T-helper 22 cell (primary cell): ENCODE measurements around the gene GRID2IP.
"Not testable (repeated sequence)": the region's sequence is repeated elsewhere in the genome, so short reads cannot be mapped to it uniquely, and the experiment has no call there.

Source experiments
- DNase-seq: peaks from one replicate; pipeline ENCODE4 v3.0.0-alpha.2; 2020; ENCODE audit warnings: low read depth

GRID2IP gene

DNA sequence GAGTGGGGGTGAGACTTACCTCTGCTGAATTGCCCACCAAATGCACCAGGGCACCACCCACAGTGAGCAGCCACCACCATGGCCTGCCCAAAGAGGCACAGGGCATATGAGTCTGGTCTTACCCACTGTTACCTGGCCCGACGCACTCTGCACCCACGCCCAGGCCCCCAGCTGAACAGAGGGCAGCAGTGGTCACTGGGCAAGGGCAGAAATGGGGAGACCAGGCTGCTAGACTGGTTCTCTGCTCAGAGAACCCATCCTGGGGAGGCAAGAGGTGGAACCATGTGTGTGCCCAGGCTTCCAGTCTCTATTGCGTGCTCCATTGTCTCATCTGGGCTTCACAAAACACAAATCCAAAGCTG is 64.1 kb downstream of the GRID2IP start:
- DNase-seq: no peak

DNA sequence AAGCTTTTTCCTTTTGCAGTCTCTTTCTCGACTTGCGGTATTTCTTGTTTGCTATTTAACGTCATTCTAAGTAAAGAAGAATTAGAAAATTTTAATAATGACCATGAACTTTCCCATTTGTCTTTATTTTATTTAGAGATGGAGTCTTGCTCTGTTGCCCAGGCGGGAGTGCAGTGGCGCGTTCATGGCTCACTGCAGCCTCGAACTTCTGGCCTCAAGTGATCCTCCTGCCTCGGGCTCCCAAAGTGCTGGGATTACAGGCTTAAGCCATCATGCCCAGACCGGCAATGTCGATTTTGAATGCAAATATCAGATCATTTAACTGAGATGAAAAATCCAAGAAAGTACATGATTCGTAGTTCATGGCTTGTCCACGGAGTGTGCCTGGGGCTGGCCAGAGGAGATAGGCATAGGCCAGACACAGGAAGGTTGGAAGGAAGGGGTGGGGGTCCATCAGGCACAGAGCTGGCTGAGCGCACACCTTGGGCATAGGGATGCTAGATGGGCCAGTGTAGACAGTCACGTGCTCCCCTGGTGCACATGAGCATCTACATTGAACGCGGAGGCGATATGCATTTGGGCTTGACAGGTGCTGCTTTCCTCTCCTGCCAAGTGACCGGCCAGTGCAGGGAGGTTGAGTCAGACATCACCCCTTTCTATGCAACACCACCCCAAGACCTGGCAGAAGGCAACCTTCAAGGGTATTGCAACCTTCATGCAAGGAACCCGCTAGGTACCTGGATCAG is 64.7 kb downstream of the GRID2IP start:
- DNase-seq: no peak

DNA sequence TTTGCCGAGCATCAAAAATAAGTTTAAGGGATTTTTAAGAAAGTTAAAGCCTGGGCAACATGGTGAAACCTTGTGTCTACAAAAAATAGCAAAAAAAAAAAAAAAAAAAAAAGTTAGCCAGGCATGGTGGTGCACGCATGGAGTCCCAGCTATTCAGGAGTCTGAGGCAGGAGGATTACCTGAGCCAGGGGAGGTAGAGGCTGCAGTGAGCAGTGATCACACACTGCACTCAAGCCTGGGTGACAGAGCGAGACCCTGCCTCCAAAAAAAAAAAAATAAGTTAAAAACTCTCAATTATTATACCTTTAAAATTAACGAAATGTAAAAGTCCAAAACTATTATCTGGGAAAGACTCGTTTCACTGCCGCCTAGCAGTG is 68.5 kb downstream of the GRID2IP start:
- DNase-seq: no peak

DNA sequence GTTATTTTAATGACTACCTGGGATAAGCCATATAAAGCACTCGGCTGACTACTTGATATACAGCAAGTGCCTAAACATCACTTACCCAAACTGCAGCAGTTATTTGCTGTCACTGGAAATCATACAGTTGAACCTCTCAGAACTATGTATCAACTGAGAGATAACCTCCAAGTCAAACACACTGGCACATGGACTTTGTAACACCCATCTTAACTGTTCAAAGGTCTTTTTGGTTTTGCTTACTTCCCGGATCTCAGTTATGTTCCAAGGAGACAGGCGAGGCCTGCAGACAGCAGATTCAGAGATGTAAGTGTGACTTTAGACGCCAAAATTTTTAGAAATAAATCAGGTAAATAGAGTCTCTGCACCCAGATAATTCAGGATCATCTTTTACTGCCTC is 69.0 kb downstream of the GRID2IP start:
- DNase-seq: no peak

DNA sequence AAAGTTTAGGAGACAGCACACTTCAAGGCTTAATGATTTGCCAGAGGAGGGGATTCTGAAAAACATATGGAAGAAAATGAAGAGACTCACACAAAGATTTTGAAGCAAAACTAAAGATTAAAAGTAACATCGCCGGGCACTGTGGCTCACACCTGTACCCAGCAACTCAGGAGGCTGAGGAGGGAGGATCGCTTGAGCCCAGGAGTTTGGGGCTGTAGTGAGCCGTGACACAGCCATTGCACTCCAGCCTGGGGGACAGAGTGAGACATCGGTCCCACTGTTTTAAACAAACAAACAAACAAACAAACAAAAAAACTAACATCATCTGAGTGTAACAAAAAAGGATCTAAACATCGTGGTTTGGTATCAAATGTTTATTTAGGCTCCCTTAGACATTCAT is 69.8 kb downstream of the GRID2IP start:
- no peak for DNase-seq

DNA sequence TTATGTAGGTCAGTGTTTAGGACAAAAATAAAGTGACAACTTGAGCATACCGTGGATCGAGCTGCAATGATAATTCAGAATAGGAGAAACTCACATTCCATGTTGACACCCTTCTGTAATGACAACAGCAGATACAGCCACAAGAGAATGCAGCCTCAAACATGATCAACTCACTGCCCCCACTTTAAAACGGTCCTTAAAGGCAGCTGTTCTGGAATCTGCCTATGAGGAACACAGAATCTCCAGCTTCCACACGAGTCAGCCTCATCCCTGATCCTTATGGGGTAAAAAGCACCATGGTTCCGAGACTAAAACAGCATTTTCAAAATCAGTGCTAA is 71.0 kb downstream of the GRID2IP start:
- DNase-seq: no peak

DNA sequence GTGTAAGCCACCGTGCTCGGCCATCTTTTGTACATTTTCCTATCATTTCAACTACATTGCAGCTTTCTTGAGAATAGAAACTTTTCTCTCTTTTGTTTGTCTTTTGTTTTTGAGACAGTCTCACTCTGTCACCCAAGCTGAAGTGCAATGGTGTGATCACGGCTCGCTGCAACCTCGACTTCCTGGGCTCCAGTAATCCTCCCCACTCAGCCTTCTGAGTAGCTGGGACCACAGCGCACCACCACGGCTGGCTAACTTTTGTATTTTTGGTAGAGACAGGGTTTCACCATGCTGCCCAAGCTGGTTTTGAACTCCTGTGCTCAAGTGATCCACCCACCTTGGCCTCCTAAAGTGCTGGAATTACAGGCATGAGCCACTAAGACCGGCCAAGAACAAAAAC is 72.2 kb downstream of the GRID2IP start:
- DNase-seq: no peak

DNA sequence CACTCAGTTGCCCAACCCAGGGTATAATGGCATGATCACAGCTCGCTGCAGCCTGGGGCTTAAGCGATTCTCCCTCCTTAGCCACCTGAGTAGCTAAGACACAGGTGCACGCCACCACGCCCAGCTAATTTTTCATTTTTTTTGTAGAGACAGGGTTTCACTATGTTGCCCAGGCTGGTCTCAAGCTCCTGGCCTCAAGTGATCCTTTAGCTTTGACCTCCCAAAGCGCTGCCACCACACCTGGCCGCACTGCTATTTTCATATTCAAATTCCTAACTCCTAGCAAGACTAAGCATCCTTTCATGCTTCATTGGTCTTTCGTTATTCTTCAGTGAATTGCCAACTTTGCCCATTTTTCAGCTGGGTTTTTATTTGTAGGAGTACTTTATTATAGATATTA is 73.1 kb downstream of the GRID2IP start:
- no peak for DNase-seq

DNA sequence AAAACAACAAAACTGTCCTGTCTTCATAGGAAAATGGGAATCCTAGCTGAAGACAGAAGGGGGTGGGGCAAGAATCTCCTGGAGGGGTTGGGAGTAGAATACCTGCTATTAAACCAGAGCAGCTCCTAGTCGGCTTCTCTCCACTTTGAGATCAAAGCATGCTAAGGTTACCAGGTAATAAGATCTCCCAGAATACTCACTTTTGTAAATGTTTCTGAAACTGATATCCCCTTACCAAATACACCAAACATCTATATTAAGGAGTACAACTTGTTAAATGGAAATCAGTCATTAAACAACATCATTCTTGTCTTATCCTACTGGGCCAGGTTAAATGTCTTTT is 74.0 kb downstream of the GRID2IP start:
- DNase-seq: no peak

DNA sequence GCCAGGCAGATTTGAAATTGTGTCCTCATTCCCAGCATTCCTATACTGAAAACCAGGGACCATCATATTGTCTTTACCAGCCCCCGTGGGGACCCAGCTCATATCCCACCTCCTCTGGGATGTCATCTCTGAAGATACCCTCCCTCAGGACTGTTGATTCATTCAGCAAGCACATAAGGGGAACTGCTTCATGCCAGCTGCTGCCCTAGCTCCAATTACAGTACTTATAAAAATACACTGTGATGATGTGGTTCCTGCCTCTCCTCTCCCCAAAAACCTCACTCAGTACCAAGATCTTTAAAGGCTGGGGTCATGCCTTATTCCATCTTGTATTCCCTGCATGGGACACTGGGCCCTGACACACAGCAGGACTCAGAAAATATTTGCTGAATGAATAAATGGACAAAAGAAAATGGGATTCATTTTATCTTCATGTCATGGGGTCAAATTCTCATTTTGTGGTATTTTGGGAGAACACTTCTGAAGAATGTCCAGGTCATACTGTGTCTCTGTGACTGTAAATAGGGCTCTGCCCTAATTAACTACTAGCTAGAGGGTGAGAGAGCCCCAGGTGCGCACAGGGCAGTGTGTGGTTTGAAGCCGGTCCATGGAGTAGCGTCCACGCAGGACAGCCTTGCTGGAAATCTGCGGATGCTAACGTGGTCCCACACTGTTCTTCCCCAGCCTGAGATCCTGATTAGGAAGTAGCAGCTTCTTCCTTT is 74.5 kb downstream of the GRID2IP start:
- no peak for DNase-seq

DNA sequence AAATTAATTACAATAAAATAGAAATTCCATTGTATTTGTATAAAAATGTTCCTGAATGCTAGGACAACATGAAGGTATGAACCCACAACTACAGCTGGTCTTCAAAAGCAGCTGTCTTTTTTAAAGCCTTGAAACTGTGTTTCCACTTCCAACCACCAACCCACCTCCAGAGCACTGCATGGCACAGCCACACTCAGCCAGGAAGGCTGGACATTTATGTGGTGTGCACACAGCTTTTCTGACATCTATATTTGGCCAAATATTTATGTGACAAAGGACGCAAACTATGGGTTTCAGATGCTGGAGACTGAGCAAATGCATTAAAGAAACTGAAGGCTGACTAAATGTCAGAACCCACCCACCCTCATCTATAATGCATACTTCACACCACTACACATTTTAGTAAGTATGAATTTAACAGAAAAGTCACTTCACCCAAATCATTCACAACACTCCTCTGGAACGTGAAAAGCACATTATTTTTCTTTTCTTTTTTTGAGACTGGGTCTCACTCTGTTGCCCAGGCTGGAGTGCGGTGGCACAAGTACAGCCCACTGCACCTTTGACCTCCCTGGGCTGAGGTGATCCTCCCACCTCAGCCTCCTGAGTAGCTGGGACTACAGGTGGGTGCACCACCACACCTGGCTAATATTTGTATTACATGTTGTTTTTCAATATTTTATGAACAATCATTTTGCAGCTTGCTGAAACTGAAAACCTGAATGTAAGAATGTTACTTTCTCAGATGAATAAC is 75.7 kb downstream of the GRID2IP start:
- no peak for DNase-seq

DNA sequence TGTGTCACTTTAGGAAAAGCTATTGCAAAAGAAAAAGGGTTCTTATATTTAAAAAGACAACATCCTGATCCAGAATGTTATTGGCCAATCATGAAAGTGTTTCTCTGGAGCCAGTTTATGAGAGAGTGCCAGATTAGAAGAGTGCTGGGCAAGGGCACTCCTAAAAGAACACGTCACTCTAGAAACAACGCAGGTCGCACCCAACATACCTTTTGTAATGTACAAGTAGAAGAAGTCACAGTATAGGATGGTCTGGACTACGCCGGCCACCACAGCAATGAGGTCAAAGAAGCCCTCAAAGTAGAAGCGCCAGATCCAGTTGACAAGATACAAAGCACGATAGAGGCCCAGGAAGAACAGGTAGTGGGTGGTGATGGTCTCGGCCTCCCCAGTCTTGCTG is 85.4 kb downstream of the GRID2IP start:
- DNase-seq: no peak

DNA sequence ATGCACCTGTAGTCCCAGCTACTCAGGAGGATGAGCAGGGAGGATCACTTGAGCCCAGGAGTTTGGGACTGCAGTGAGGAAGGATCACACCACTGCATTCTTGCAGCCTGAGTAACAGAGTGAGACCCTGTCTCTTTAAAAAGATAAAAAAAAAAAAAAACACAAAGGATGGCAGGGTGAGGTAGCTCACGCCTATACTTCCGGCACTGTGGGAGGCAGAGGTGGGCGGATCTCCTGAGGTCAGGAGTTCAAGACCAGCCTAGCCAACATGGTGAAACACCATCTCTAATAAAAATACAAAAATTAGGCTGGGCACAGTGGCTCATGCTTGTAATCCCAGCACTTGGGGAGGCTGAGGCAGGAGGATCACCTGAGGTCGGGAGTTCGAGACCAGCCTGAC is 87.7 kb downstream of the GRID2IP start:
- not testable (repeated sequence) for DNase-seq

DNA sequence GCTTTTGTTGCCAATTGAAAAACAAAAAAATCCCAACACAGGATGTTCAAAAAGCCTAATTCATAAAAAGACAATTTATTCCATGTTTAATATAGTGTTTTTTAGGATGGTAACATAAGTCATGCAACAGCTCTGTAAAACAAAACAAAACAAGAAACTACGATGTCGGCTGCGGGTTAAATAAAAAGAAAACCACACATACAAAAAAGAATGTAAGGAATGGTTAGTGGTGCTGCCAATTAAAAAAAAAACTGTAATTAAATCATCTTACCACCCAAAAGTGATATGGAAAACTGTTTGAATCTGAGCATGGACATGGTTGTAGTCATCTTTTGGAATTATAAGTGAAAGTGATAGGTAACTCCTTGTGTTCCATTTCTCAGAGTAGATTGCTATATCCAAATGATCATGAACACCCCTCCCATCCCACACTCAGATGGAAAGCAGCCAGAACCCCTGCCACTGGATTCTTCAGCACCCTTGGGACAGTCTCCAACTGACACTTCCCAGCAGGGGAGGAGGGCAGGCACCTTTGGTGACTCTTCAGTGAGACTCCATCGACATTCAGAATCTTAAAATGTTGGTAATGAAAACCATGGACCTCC is 89.2 kb downstream of the GRID2IP start:
- DNase-seq: no peak

DNA sequence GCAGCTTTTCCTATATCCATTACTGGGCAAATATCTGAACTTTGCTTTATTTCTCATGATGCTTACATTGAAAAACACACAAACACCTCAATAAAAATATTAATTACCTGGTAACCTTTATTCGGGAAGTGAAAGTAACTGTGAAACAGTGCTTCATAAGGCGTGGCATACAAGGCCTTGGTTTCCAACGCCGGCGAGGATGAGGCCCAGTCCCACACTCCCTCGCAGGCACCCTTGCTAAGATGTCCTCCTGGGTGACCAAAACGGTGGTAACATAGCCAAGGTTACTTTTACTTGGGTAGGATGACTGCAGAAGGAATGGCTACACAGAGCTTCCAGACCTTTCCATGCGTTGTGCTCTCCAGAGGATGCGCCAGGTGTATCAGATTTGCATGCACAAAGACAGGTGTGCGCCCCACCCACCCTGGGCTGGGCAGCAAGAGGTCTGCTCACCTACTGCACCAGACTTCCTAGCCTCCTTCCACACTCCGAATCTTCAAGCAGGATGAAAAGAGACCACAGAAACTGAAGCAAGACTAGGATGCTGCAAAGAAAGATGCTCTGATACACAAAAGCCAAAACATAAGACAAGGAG is 90.2 kb downstream of the GRID2IP start:
- DNase-seq: no peak

DNA sequence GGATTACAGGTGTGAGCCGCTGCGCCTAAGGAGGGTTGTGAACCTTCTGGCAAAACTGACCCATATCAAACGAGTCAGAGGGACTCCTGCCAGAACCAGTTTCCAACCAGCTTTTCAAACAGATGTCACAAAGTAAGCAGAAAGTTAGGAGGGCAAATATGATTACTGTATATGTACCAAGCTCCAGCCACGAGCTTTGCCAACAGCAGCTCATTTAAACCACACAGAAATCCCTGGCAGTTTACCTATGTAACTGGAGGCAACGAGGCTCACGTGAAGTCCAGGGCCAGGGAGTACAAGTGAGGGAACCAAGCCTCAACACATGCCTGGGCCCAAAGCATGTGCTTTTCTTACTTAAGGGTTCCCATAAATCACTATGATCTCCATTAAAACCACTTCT is 91.0 kb downstream of the GRID2IP start:
- DNase-seq: no peak

DNA sequence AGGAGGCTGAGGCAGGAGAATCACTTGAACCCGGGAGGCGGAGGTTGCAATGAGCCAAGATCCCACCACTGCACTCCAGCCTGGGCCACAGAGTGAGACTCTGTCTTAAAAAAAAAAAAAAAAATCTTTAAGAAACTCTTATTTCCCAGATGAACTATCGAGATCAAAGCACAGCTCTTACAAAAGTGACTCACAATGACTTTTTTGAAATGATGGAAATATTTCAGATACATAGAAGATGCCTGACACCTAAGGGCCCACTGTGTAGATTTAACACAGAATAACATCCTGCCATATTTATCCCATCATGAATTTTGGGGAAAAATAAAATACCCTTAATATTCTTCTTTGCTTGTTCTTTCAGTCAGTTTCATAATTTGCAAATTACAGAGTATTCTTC is 92.6 kb downstream of the GRID2IP start:
- not testable (repeated sequence) for DNase-seq

DNA sequence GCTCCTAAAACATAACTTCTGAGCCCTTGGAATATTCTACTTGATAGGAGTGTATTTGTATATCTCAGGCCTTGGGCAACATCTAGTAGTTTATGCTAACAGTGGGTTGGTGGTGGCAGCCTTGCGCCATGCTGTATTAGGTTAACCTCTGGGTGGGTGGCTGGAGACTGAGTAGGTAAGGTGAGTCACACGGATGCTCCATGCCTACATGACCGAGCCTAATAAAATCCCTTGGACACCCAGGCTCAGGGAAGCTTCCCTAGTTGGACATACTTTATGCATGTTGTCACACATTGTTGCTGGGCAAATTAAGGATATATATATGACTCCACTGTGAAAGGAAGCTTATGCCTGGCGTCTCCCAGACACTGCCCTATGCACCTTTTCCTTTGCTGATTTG is 97.5 kb downstream of the GRID2IP start:
- no peak for DNase-seq

DNA sequence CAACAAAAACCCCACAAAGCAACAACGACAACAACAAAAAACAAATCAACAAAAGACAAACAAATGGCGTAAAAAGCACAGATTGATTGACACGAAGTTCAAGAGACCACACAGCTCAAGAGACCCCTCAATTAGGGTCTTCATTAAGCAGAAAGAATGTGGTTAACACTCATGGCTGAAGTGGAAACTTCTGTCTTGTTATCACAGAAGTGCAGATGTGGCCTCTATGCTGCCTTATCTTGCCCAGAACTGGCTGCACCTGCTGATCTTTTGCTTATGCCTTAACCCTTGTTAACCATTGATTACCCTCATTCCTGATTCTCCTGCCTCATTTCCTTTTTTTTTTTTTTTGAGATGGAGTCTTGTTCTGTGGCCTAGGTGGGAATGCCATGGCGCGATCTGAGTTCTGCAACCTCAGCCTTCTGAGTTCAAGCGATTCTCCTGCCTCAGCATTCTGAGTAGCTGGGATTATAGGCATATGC is 100.0 kb downstream of the GRID2IP start:
- DNase-seq: no peak

DNA sequence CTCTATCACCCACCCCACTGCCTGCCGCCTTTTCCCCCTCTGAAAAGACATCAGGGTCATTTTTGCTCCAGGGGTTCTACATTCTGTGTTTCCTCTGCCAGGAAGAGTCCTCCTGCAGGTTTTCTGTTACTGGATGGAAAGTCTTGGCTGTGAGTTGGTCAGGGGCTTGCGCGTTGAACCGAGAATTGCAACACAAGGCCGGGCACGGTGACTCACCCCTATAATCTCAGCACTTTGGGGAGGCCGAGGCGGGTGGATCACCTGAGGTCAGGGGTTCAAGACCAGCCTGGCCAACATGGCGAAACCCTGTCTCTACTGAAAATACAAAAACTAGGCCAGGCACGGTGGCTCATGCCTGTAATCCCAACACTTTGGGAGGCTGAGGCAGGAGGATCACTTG is 100.7 kb downstream of the GRID2IP start:
- DNase-seq: not testable (repeated sequence)

DNA sequence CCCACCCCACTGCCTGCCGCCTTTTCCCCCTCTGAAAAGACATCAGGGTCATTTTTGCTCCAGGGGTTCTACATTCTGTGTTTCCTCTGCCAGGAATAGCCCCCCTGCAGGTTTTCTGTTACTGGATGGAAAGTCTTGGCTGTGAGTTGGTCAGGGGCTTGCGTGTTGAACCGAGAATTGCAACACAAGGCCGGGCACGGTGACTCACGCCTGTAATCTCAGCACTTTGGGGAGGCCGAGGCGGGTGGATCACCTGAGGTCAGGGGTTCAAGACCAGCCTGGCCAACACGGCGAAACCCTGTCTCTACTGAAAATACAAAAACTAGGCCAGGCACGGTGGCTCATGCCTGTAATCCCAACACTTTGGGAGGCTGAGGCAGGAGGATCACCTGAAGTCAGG is 101.4 kb downstream of the GRID2IP start:
- not testable (repeated sequence) for DNase-seq

DNA sequence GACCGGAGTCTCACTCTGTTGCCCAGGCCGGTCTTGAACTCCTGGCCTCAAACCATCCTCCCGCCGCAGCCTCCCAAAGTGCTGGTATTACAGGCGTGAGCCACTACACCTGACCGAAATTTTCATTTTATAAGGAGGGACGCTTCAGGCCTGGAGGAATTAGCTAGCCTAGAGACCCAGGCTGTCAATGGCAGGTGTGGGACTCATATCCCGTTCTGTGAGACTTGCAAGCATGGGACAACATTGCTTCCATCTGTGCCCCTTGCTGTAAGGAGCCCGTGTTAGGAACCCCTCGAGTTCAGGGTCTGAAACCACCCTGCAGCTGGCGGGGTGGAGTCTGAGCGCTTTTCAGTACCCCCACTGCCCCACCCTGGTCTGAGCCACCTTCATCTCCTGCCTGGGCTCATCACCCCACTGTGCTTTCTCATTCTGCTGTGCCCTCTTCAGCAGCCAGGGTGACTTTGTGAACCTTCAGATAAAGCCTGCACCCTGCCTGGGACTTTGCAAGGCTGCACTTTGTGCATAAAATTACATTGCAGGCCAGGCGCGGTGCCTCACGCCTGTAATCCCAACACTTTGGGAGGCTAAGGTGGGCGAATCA is 102.2 kb downstream of the GRID2IP start:
- no peak for DNase-seq
